Measurements from ENCODE around the gene CHSY1.

GRCh38 chr15:101191242-101191641 is 60.6 kb downstream of the CHSY1 start:
- no peak for TF ChIP-seq CTCF (IDR thresholded peaks at IDR 0.05 in 8 of 11, conservative IDR thresholded peaks at IDR 0.05 in 3 of 11)
- TF ChIP-seq POLR2A (IDR thresholded peaks at IDR 0.05) = no peak
- TF ChIP-seq POLR2AphosphoS5 (IDR thresholded peaks at IDR 0.05) = no peak
